ENCODE measurements around the gene CLEC3B. TPM values are rescaled to one million over a fixed set of nuclear protein-coding genes. Genes with fewer than 3 reads are reported as not detected.
"Not testable (repeated sequence)": the region's sequence is repeated elsewhere in the genome, so short reads cannot be mapped to it uniquely, and the experiment has no call there.

Gene CLEC3B
- total RNA-seq, 1 donor from 2014 or later: not detected

GRCh38 chr3:45067941-45068340 lies 41.8 kb downstream of the CLEC3B start:
- DNase-seq (ENCODE audit: low read depth) (no peak), FAIRE-seq (no peak)
- Histone ChIP-seq H3K27me3 (ENCODE audit: control insufficient read depth, insufficient read depth, low read length) (no peaks in the 10 kb centered on the region), H3K4me3 (ENCODE audit: low read depth, low read length) (no peak overlapping the region), H3K36me3 (ENCODE audit: control insufficient read depth, insufficient read depth, low read length) (no peaks in the 10 kb centered on the region)
- no peak for TF ChIP-seq CTCF (IDR thresholded peaks at IDR 0.05; ENCODE audit: insufficient read depth, low read length, severe bottlenecking)

- DNase-seq (ENCODE audit: low read depth) (no peak), FAIRE-seq (no peak)
- Histone ChIP-seq H3K27me3 (ENCODE audit: control insufficient read depth, insufficient read depth, low read length) (no peaks in the 10 kb centered on the region), H3K36me3 (ENCODE audit: control insufficient read depth, insufficient read depth, low read length) (no peaks in the 10 kb centered on the region), H3K4me3 (ENCODE audit: low read depth, low read length) (no peak overlapping the region)
- TF ChIP-seq CTCF (IDR thresholded peaks at IDR 0.05; ENCODE audit: insufficient read depth, low read length, severe bottlenecking): no peak
Observed at GRCh38 chr3:45071075-45071474, 45.0 kb downstream of the CLEC3B start.

- H3K27me3 ChIP-seq (ENCODE audit: control insufficient read depth, insufficient read depth, low read length): no peaks in the 10 kb centered on the region
- FAIRE-seq: no peak
- TF ChIP-seq CTCF (IDR thresholded peaks at IDR 0.05; ENCODE audit: insufficient read depth, low read length, severe bottlenecking): no peak
- no peak overlapping the region for H3K4me3 ChIP-seq (ENCODE audit: low read depth, low read length)
- no peak for DNase-seq (ENCODE audit: low read depth)
- H3K36me3 ChIP-seq (ENCODE audit: control insufficient read depth, insufficient read depth, low read length): no peaks in the 10 kb centered on the region
Observed at GRCh38 chr3:45075821-45076625, 49.9 kb downstream of the CLEC3B start.

GRCh38 chr3:45078256-45078655 lies 52.2 kb downstream of the CLEC3B start:
- DNase-seq (ENCODE audit: low read depth); H3K36me3 ChIP-seq (ENCODE audit: control insufficient read depth, insufficient read depth, low read length); FAIRE-seq; H3K4me3 ChIP-seq (ENCODE audit: low read depth, low read length); H3K27me3 ChIP-seq (ENCODE audit: control insufficient read depth, insufficient read depth, low read length): not testable (repeated sequence)

GRCh38 chr3:45078910-45079522 lies 52.9 kb downstream of the CLEC3B start:
- Histone ChIP-seq H3K27me3 (ENCODE audit: control insufficient read depth, insufficient read depth, low read length) (no peaks in the 10 kb centered on the region), H3K4me3 (ENCODE audit: low read depth, low read length) (no peak overlapping the region), H3K36me3 (ENCODE audit: control insufficient read depth, insufficient read depth, low read length) (peaks cover 1% of the 10 kb centered on the region)
- peak; percentile 41 for TF ChIP-seq CTCF (IDR thresholded peaks at IDR 0.05; ENCODE audit: insufficient read depth, low read length, severe bottlenecking)
- FAIRE-seq: peak; percentile 55
- peak; percentile 69 for DNase-seq (ENCODE audit: low read depth)

GRCh38 chr3:45079715-45080114 lies 53.6 kb downstream of the CLEC3B start:
- no peak for FAIRE-seq
- Histone ChIP-seq H3K4me3 (ENCODE audit: low read depth, low read length) (no peak overlapping the region), H3K27me3 (ENCODE audit: control insufficient read depth, insufficient read depth, low read length) (no peaks in the 10 kb centered on the region), H3K36me3 (ENCODE audit: control insufficient read depth, insufficient read depth, low read length) (peaks cover 5% of the 10 kb centered on the region)
- TF ChIP-seq CTCF (IDR thresholded peaks at IDR 0.05; ENCODE audit: insufficient read depth, low read length, severe bottlenecking): no peak
- DNase-seq (ENCODE audit: low read depth): no peak
